Stimulated activated CD8-positive, alpha-beta memory T cell treated with anti-CD3 and anti-CD28 coated beads, Interleukin-2, amount 100 ng/mL, for 1 hour (primary cell): ENCODE data around the gene KCNK7.

Source experiments
- DNase-seq, 2 donors: peaks; one replicate each; pipeline ENCODE4 v3.0.0-alpha.2; 2020; ENCODE audit warnings: low read depth in 2 of 2

The KCNK7 gene

GRCh38 chr11:65558002-65558929 is 37.3 kb downstream of the KCNK7 start, which contains the start of gene LTBP3:
Gene LTBP3 (minus strand): TSS chr11:65558359. CDS start chr11:65557959, 400 bp downstream.
- no peak for DNase-seq

DNA sequence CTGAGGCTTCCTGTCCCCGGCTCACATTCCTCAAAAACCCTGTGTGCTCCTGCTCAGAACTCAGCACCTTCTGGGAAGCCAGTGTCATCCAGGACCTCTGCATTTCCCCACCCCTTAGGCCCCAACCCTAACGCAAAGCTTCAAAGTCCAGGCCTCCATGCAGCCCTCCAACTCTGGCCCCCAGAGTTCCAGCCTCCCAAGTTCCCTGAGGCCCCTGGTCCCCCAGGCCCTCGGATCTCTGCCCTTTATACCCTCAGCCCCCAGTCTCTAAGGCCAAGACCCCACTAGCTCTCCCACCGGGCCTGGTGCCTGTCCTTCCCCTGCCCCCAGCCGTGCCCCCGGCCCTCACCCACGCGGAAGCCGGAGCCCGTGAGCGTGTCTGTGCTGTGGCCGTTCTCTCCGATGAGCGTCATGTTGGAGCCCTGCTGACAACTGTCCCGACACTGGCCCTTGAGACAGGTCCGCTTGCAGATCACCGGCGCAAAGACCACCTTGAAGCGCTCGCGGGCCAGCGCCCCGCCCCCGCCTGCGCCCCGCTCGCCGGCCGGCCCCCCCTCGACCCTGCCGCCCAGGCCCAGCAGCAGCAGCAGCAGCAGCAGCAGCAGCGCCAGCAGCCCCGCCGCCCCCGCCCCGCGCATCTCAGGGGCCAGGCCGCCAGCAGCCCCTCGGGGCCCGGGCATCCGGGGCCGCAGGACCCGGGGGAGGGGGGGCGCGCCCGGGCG is 38.2 kb downstream of the KCNK7 start:
- no peak for DNase-seq

DNA sequence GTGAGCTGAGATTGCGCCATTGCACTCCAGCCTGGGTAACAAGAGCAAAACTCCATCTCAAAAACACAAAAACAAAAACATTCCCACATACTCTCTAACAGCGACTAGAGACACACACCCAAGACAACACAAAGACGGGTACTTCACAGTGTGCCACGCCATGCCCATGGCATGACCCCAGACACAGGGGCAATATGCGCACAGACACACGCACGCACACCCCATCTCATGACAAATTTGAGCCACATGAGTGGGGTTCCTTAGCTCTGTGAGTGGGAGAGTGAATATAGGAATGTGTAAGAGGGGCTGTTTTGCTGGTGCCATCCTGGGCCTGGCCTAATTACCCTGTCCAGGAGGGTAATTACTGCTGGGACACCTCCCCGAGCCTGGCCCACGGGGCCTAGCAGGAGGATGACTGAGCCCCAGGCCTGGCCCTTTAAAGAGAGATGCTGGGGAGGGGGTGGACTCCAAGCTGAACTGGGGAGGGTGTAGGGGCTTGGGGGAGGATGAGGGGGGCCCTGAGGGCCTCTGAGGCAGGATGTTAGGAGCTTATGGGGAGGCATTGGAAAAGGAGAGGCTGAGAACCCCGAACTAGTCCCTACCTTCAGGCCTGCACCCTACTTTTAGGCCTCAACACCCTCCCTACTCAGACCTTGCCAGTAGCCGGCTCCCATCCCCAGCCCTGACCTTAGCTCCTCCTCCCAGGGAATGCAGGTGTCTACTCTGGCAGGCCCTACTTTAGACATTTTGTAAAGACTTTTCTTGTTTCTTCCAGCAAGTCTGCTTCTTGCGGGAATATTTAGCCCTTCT is 38.9 kb downstream of the KCNK7 start:
- no peak for DNase-seq

DNA sequence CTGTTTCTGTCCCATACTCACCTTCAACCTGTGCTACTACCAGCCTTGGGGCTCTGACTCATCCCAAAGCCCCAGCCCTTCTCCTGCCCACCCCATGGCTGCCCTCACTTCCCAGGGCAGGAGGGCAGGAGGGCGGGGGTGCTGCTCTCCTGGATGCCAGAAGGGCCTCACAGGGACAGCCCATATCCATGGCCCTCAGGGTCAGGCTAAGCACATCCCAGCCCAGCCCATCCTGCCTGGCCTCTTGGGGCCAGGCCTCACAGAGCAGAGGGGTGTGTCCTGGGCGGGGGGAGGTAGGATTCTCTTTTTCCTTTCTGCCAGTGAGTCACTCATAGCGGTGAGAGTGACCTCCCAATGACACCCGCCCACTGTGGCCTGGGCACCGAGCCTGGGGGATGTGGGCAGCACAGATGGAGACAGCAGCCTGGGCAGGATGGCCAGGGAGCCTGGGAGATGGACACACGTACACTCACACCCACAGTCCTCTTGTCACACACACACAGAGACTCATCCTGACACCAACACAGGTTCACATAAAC is 39.8 kb downstream of the KCNK7 start:
- no peak for DNase-seq

DNA sequence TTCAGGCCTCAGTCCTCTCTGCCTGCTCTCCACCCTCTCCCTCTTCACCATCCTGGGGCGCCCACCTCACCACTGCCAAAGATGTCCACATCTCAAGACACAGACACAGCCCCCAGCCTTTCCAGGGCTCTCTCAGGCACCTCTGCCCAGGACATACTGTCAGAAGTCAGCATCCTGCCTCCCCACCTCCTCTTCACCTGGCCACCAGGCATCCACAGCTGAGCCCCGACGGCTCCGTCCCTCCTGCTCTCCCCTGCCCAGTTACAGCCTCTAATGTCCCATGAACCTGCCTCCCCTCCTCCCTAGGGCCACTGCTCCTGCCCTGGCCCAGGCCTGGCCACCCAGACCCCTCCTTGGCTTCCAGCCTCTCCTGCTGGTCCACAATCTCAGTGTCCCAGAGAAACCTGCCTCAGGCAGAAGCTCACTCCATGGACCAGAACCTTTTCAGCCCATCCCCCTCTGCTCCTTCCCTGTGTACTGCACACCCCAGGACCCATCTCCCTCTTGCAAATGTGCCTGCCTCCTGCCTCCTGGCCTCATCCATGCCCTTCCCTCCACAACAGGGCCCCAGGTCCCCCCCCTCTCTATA is 40.7 kb downstream of the KCNK7 start:
- no peak for DNase-seq

DNA sequence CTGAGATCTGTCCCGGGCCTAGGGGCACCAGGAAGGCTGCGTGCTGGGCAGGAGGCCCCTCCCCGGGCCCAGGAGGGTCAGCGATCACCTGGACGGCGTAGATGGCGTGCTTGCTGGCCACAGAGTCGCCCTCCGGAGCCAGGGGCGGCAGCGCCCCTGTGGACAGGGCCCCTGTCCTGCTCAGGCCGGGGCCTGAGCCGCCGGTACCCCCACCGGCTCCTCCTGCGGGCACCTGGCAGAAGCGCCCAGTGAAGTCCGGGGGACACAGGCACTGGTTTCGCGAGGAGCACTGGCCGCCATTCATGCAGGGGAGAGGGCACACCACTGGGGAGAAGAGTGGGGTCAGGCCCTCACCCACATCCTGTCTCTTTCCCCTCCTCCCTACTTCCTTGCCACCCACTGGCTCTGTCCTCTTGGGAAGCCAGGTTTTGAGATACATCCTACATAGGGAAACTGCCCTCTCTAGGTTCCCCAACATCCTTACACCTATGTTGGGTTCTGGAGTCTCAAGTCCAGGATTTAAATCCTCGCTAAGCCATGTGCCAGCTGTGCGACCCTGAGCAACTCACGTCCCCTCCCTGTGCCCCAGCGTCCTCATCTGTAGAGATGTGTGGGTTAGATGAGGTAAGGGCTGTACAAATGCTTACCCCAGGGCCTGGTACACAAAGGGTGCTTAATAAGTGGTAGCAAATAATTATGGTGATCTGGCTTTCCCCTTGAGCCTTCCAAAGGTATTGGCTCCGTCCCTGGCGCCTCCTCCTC is 41.4 kb downstream of the KCNK7 start:
- DNase-seq = no peak

DNA sequence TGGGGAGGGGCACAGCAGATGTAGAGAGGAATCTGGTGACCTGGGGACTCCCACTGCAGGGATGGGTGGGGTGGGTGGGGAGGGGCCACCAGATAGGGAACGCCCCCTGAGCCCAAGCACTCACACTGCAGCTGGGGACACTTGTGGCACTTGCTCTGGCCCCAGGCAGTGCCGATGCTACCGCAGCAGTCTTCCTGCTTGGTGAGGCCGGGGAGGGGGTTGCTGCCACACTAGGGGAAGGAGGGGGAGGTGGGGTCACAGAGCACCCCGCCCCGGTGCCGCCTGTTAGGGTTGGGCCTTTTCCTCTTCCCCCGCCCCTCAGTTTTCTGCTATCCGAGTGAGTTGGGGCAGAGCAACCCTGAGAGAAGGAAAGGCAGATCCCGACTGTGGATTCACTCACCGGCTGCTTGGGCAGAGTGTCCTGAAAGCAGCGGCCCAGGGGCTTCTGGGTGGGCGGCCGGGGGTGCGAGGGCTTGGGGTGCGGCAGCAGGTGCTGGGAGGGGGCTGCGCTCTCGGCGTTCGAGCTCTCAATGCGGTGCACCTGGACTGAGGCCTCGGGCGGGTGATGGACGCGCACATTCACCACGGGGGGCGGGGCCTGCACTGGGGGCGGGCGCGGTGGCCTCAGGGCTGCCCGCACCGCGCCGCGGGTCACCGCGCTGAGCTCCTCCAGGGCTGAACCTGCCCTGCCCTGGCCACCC is 42.1 kb downstream of the KCNK7 start:
- DNase-seq = peak in 1 of 2 donors; percentile 46

- DNase-seq = no peak
Measured at GRCh38 chr11:65552388-65552951, 43.1 kb downstream of the KCNK7 start.

DNA sequence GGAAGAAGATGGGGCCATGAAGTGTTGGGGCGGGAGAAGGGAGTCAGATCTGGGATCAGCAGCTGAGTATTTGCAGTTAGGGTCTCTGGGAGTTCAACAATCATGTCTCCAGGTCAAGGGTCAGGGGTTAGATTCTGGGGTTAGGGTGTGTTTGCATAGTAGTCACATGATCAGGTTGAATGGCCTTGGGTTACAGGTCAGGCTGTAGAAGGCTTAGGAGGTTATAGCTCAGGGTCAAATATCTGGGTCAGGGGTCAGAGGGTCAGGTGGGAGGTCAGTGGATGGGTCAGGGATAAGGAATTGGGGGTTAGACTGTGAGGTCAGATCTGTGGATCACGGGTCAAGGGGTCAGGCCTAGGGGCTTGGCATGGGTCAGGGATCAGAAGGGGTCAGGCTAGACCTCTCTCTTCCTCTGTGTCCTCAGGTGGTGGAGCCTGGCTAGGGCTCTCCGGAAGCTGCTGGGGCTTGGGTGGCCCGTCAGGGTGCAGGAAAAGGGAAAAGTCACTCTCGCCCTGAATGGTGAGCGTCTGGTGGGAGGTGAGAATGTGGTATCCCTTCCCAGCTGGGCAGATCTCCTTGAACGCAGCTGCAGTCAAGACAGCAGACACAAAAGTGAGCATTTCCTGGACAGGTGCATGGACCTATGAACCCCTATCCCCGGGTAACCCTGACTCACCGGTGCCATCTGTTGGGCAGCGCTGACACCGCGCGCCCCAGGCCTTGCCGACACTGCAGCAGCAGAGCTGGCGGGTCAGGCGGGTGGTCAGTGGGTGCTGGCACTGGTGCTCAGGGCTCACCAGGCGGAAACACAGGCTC is 43.8 kb downstream of the KCNK7 start:
- DNase-seq = no peak

- no peak for DNase-seq
Measured at GRCh38 chr11:65549096-65549495, 46.5 kb downstream of the KCNK7 start.

- no peak for DNase-seq
Measured at GRCh38 chr11:65548395-65548794, 47.2 kb downstream of the KCNK7 start.

DNA sequence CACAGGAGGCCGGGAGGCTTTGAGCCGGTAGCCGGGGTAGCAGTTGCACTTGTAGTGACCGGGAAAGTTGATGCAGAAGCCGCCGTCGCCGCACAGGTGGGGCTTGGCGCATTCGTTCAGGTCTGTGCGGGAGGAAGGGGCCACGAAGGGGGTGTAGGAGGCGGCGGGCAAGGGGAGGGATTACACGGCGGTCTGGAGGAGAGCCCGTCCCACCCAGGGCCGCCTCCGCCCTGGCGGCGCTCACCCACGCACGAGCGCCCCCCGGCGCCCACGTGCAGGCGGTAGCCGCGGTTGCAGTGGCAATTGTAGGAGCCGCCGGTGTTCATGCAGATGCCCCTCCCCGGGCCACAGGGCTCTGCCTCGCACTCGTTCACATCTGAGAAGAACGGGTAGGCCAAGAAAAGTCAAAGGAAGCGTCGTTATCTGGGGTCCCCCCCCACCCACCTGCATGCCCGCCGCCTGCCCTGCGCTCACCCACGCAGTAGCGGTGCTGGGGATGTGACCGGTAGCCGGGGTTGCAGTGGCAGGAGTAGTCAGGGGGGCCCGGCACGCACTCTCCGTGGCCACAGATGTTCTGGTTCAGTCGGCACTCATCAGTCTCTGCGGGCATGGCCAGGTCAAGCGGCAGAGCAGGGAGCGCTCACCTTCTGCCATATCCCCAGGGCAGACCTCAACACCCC is 48.0 kb downstream of the KCNK7 start:
- DNase-seq = no peak

DNA sequence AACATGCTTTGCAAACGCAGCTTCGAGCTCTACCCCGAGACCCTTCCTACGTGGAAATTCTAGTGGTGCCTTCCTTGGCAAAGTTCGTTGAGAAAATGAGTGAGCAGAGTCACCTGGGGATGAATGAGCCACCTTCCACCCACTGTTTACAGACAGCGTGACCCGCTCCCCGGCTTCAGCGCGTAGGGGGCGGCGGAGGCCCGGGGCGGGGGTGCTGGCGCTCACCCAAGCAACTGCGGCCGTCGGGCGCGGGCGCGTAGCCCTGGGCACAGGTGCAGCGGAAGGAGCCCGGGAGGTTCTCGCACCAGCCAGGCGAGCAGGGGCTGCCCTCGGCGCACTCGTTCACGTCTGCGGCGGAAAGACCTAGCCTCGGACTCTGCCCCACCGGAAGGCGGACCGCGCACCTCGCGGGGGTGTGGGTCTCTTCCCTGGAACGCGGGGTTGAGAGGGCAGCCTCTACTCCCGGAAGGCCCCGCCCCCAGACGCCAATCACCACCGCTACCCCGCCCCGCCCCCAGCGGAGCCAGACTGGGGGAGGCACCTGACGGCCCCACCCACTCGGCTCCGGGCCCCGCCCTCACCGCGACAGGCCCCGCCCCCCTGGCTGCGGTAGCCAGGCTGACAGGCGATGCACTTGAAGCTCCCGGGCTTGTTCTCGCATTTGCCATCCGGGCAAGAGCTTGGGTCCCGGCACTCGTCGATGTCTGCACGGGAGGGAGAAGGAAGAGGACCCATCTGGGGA is 49.2 kb downstream of the KCNK7 start:
- peak; percentile 98 to 99 for DNase-seq

DNA sequence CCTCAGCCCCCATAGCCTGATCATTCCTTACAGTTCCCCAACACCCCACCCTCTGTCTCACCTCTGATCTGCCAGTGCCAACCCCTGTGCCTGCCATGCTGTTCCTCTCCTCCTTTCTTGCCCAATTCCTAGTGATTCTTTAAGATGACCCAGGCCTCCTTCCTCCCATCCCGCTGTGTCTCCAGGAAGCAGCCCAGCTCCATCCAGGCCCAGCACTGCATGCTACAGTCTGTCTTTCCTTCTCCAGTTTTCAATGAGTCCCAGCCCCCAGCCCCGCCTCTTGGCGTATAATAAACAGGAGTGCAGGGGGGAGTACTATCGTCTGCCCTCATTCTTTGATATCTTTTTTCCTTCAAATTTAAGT is 49.8 kb downstream of the KCNK7 start:
- DNase-seq = no peak
